H1 (cell line): Measurements from ENCODE around the gene MLC1. TPM values are rescaled to one million over a fixed set of nuclear protein-coding genes. Genes with fewer than 3 reads are reported as not detected.

Experiments used
- ASH2L ChIP-seq: fragments of 200-600, 300-600 bp; sonication (generic); IDR thresholded peaks from one replicate; pipeline ENCODE4 v1.7.1; 2017; ENCODE audit warnings: low read length
- BRCA1 ChIP-seq: IDR thresholded peaks from 2 replicates; pipeline ENCODE4 v1.6.1; 2012; ENCODE audit warnings: low read depth, low read length, improper control_type of control experiment
- CTCF ChIP-seq, 3 experiments: IDR thresholded peaks; 1 replicate in 2 of 3; 2 replicates in 1 of 3; pipeline versions ENCODE4 v1.5.1 to v1.6.1; 2011; ENCODE audit warnings: low read length in 3 of 3, mild to moderate bottlenecking in 3 of 3, inconsistent platforms in 2 of 3, low read depth in 1 of 3, moderate library complexity in 1 of 3; ENCODE audit not compliant: insufficient read depth in 1 of 3; ENCODE audit errors: control extremely low read depth in 1 of 3
- EP300 ChIP-seq, 2 experiments: IDR thresholded peaks; 1 replicate in 1 of 2; 2 replicates in 1 of 2; pipeline ENCODE4 v1.6.1; 2011 to 2012; ENCODE audit warnings: low read depth in 2 of 2, low read length in 2 of 2, mild to moderate bottlenecking in 2 of 2, borderline replicate concordance in 1 of 2, inconsistent platforms in 1 of 2, moderate library complexity in 1 of 2
- NRF1 ChIP-seq: IDR thresholded peaks from 2 replicates; pipeline ENCODE4 v1.6.1; 2011; ENCODE audit warnings: mild to moderate bottlenecking, low read depth, low read length, improper control_type of control experiment
- SIRT6 ChIP-seq: IDR thresholded peaks from one replicate; pipeline ENCODE4 v1.7.1; 2012; ENCODE audit warnings: low read length, inconsistent platforms
- SP4 ChIP-seq: IDR thresholded peaks from 2 replicates; pipeline ENCODE4 v1.6.1; 2012; ENCODE audit warnings: low read length, inconsistent platforms
- SRF ChIP-seq: IDR thresholded peaks from 2 replicates; pipeline ENCODE4 v1.6.1; 2011; ENCODE audit warnings: mild to moderate bottlenecking, low read depth, low read length, moderate library complexity
- polyA plus RNA-seq, 7 experiments: library from polyadenylated mRNA; depleted of rRNA in 3 of 7; stranded (reverse) in 5 of 7; unstranded in 2 of 7; fragments of >200 nt in 5 of 7; fragments of 200-250 nt in 2 of 7; gene quantifications; 1 replicate in 5 of 7; 2 replicates in 1 of 7; 4 replicates in 1 of 7; pipeline versions ENCODE4 v1.2.1 to v1.2.3, GENCODE V29; 2011 to 2013; ENCODE audit warnings: missing spikeins in 2 of 7, mixed read lengths in 2 of 7
- total RNA-seq: library from RNA; stranded (reverse); fragmentation: NEBNext Ultra II Directional; extraction: Animal tissue kit (Norgen Biotek cat#: 25700); gene quantifications from 2 replicates; pipeline ENCODE4 v1.2.1, GENCODE V29; 2021

The MLC1 gene
- total and polyA plus RNA-seq, 2 of the 8 experiments (the other 6 are each of a cell fraction or from before 2014, with no cell fraction given), result 0.20 TPM; not detected in 1

- TF ChIP-seq CTCF (IDR thresholded peaks at IDR 0.05; ENCODE audit: control extremely low read depth in 1 of 3, insufficient read depth in 1 of 3, low read depth in 1 of 3, low read length in 3 of 3), result no peak
- no peak for TF ChIP-seq SRF
- no peak for TF ChIP-seq ASH2L
- no peak for TF ChIP-seq BRCA1
- TF ChIP-seq SP4, result no peak
- TF ChIP-seq EP300 (IDR thresholded peaks at IDR 0.05; ENCODE audit: borderline replicate concordance in 1 of 2, low read depth in 2 of 2, low read length in 2 of 2), result no peak
- no peak for TF ChIP-seq NRF1
- TF ChIP-seq SIRT6, result no peak
These were observed 37.9 kb downstream of the MLC1 start (continued) for GRCh38 chr22:50047346-50047745.
